PC-3 (cell line): ENCODE measurements around the gene GPR152.

ENCODE experiments used
- EZH2 ChIP-seq: fragments of 300-600 bp; sonication (generic); IDR thresholded peaks from one replicate; pipeline ENCODE4 v1.6.1; 2017; ENCODE audit warnings: antibody characterized with exemption, mild to moderate bottlenecking, low read length; ENCODE audit not compliant: unreplicated experiment
- EZH2phosphoT487 ChIP-seq: fragments of 300-600 bp; sonication (generic); IDR thresholded peaks from 2 replicates; pipeline ENCODE4 v1.6.1; 2018; ENCODE audit warnings: mild to moderate bottlenecking, antibody characterized with exemption, low read length, borderline replicate concordance
- TF ChIP-seq, protein P1 (sequence below): fragments of 300-600 bp; sonication (generic); conservative IDR thresholded peaks from 2 replicates; pipeline ENCODE4 v1.5.1; 2017; ENCODE audit warnings: antibody characterized with exemption, low read depth, mild to moderate bottlenecking, low read length

DNA sequence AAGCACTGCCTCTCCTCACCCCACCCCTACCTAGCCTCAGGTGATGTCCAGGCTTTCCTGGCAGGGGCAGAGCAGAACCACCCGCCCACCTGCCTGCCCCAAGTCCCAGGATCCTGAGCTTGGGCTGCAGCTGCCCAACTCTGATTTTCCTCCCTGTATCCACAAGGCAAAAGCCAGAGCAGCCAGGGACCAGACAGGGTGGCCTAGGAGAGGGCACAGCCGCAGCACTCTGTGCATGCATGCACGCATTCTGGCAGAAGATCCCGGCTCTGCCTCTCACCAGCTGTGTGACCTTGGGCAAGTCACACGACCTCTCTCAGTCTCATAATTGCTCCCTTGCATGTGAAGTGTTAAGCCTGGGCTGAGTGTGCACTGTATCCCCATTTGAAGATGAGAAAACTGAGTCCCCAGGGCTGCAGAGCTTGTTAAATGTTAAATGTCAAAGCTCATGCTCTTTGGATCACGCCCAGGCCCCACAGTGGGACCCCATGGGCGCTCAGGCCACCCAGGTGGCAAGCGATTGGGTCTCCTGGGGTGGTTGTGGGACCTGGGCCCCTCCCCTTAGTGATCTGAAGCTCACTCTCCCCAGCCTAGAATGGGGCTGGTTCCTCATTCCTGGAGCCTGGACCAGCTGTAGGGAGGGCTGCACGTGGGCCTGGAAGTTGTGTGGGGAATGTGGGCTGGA, 39.9 kb downstream of the GPR152 start:
- TF ChIP-seq, protein P1, sequence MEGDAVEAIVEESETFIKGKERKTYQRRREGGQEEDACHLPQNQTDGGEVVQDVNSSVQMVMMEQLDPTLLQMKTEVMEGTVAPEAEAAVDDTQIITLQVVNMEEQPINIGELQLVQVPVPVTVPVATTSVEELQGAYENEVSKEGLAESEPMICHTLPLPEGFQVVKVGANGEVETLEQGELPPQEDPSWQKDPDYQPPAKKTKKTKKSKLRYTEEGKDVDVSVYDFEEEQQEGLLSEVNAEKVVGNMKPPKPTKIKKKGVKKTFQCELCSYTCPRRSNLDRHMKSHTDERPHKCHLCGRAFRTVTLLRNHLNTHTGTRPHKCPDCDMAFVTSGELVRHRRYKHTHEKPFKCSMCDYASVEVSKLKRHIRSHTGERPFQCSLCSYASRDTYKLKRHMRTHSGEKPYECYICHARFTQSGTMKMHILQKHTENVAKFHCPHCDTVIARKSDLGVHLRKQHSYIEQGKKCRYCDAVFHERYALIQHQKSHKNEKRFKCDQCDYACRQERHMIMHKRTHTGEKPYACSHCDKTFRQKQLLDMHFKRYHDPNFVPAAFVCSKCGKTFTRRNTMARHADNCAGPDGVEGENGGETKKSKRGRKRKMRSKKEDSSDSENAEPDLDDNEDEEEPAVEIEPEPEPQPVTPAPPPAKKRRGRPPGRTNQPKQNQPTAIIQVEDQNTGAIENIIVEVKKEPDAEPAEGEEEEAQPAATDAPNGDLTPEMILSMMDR = no peak
- TF ChIP-seq EZH2 = no peak
- TF ChIP-seq EZH2phosphoT487 = no peak
